Tibial nerve (tissue), 4 donors: ENCODE measurements around the gene DNM1. TPM values are rescaled to one million over a fixed set of nuclear protein-coding genes. Genes with fewer than 3 reads are reported as not detected.

ENCODE experiments used
- DNase-seq, 2 donors: peaks; one replicate each; pipeline ENCODE4 v3.0.0-alpha.2; 2019; ENCODE audit warnings: low spot score in 2 of 2
- H3K27ac ChIP-seq, 4 donors: fragments of 200-600 bp; sonication (generic) in 3 of 4; one replicate each; pipeline ENCODE4 v1.5.1; 2017 to 2019; ENCODE audit warnings: mild to moderate bottlenecking in 1 of 4
- H3K27me3 ChIP-seq, 2 donors: fragments of 200-600 bp; sonication (generic) in 1 of 2; one replicate each; pipeline versions ENCODE4 v1.5.1 to v1.6.0; 2017 to 2019
- H3K36me3 ChIP-seq, 3 donors: fragments of 200-600 bp; sonication (generic); one replicate each; pipeline ENCODE4 v1.5.1; 2018 to 2019
- H3K4me1 ChIP-seq, 4 donors: fragments of 200-600 bp; sonication (generic) in 3 of 4; one replicate each; pipeline ENCODE4 v1.5.1; 2017 to 2019
- H3K4me3 ChIP-seq, 4 donors: fragments of 200-600 bp; sonication (generic) in 3 of 4; one replicate each; pipeline ENCODE4 v1.5.1; 2017 to 2019; ENCODE audit warnings: mild to moderate bottlenecking in 1 of 4, moderate library complexity in 1 of 4
- H3K9me3 ChIP-seq, 4 donors: fragments of 200-600 bp; sonication (generic) in 3 of 4; one replicate each; pipeline ENCODE4 v1.5.1; 2017 to 2019
- CTCF ChIP-seq, 5 experiments: fragments of 200-600 bp in 3 of 5; fragments of 450-650 bp in 2 of 5; sonication (generic) in 3 of 5; IDR thresholded peaks; one replicate each; pipeline ENCODE4 v1.5.1; 2016 to 2019; ENCODE audit warnings: antibody characterized with exemption in 5 of 5, mild to moderate bottlenecking in 3 of 5, moderate library complexity in 2 of 5
- EP300 ChIP-seq, 2 donors: sonication (generic); formaldehyde crosslinking; IDR thresholded peaks; one replicate each; pipeline ENCODE4 v1.6.1; 2017; ENCODE audit warnings: antibody characterized with exemption in 2 of 2, mild to moderate bottlenecking in 1 of 2
- POLR2A ChIP-seq, 2 donors: fragments of 450-650 bp; IDR thresholded peaks; one replicate each; pipeline ENCODE4 v1.6.1; 2017; ENCODE audit warnings: antibody characterized with exemption in 2 of 2, mild to moderate bottlenecking in 2 of 2, moderate library complexity in 2 of 2
- WGBS, 2 donors: methylation state at CpG; one replicate each; pipeline ENCODE4 v1.1.5; 2018; 5-methylcytosine and 5-hydroxymethylcytosine counted together
- total RNA-seq, 4 donors: library from RNA; depleted of rRNA; stranded (reverse); fragments of >200 nt; gene quantifications; one replicate each; pipeline ENCODE4 v1.1.0, GENCODE V29; 2016

DNM1 gene
- total RNA-seq, 4 donors from 2014 or later = 19.9 to 50.4 (median 41.4) TPM

GRCh38 chr9:128292009-128292408 lies 88.8 kb downstream of the DNM1 start:
- no peak for TF ChIP-seq POLR2A (IDR thresholded peaks at IDR 0.05)
- TF ChIP-seq EP300 (IDR thresholded peaks at IDR 0.05) = no peak
- no peak for TF ChIP-seq CTCF (IDR thresholded peaks at IDR 0.05)
- WGBS, 2 donors = 74 to 81% methylated on average over 3 of the region's 3 CpGs
- Histone ChIP-seq H3K27ac (no peak overlapping the region), H3K27me3 (no peaks in the 10 kb centered on the region), H3K4me3 (no peak overlapping the region), H3K36me3 (peaks cover 2 to 45% (median 4%) of the 10 kb centered on the region in 3 donors), H3K9me3 (no peaks in the 10 kb centered on the region), H3K4me1 (no peaks in the 10 kb centered on the region)
- no peak for DNase-seq

- no peak for TF ChIP-seq POLR2A (IDR thresholded peaks at IDR 0.05)
- no peak for TF ChIP-seq EP300 (IDR thresholded peaks at IDR 0.05)
- no peak for TF ChIP-seq CTCF (IDR thresholded peaks at IDR 0.05)
- WGBS, 2 donors = 79 to 85% methylated on average over 4 of the region's 4 CpGs
- H3K4me1 ChIP-seq = no peaks in the 10 kb centered on the region
- no peaks in the 10 kb centered on the region for H3K27me3 ChIP-seq
- H3K36me3 ChIP-seq = peaks cover 2 to 34% (median 4%) of the 10 kb centered on the region in 3 donors
- H3K27ac ChIP-seq = no peak overlapping the region
- no peak overlapping the region for H3K4me3 ChIP-seq
- DNase-seq = no peak
- no peaks in the 10 kb centered on the region for H3K9me3 ChIP-seq
Observed at GRCh38 chr9:128293091-128293490, 89.9 kb downstream of the DNM1 start.

GRCh38 chr9:128294142-128294541 lies 91.0 kb downstream of the DNM1 start:
- no peaks in the 10 kb centered on the region for H3K9me3 ChIP-seq
- H3K4me1 ChIP-seq = no peaks in the 10 kb centered on the region
- no peak for DNase-seq
- H3K4me3 ChIP-seq = no peak overlapping the region
- no peak overlapping the region for H3K27ac ChIP-seq
- no peaks in the 10 kb centered on the region for H3K27me3 ChIP-seq
- no peak for TF ChIP-seq EP300 (IDR thresholded peaks at IDR 0.05)
- no peak for TF ChIP-seq CTCF (IDR thresholded peaks at IDR 0.05)
- TF ChIP-seq POLR2A (IDR thresholded peaks at IDR 0.05) = no peak
- peaks cover 0 to 24% (median 2%) of the 10 kb centered on the region in 3 donors for H3K36me3 ChIP-seq
- 78 to 94% methylated on average over 4 of the region's 4 CpGs for WGBS, 2 donors

DNA sequence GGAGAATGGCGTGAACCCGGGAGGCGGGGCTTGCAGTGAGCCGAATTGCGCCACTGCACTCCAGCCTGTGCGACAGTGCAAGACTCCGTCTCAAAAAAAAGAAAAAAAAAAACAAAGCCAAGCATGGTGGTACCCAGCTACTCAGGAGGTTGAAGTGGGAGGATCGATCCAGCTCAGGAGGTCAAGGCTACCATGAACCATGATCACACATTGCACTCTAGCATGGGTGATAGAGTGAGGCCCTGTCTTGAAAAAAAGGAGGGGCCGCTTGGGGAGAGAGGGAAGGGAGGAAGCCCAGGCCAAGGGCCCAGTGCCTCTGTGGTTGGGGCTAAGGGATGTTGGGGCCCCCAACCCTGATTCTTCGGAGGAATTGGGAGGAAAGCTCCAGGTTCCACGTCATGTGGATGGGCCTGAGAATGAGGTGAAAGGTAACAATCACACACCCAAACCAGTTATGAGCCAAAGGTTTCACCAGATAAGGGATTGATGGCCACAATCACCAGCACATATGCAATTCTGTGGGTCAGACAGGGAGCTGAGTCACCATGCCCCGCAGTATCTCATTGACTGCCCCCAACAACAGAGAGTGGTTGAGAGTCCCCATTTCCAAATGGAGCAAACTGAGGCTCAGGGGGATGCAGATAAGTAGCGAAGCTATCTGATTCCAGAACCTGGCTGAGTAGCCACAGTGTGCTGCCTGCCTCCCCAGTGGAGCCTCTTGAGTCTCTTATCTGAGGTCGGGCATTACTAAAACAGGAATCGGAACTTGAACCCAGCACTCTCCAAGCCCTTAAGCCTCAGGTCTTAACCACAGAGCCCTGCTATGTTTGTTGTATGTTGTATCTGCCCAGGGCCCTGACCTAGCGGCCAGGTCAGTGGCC lies 93.4 kb downstream of the DNM1 start:
- peaks cover 0 to 7% (median 0%) of the 10 kb centered on the region in 3 donors for H3K36me3 ChIP-seq
- H3K9me3 ChIP-seq = no peaks in the 10 kb centered on the region
- H3K27ac ChIP-seq = peak overlapping the region in 1 of 4 donors; percentile 41
- H3K4me1 ChIP-seq = no peaks in the 10 kb centered on the region
- no peak for TF ChIP-seq EP300 (IDR thresholded peaks at IDR 0.05)
- TF ChIP-seq POLR2A (IDR thresholded peaks at IDR 0.05) = no peak
- no peak for TF ChIP-seq CTCF (IDR thresholded peaks at IDR 0.05)
- WGBS, 2 donors = 90 to 92% methylated on average over 16 of the region's 16 CpGs
- no peak overlapping the region for H3K4me3 ChIP-seq
- DNase-seq = no peak
- no peaks in the 10 kb centered on the region for H3K27me3 ChIP-seq

- no peak overlapping the region for H3K27ac ChIP-seq
- WGBS, 2 donors = 74 to 83% methylated on average over 2 of the region's 2 CpGs
- no peaks in the 10 kb centered on the region for H3K27me3 ChIP-seq
- peaks cover 0 to 4% (median 0%) of the 10 kb centered on the region in 3 donors for H3K36me3 ChIP-seq
- H3K9me3 ChIP-seq = no peaks in the 10 kb centered on the region
- H3K4me3 ChIP-seq = no peak overlapping the region
- H3K4me1 ChIP-seq = no peaks in the 10 kb centered on the region
- DNase-seq = no peak
- TF ChIP-seq EP300 (IDR thresholded peaks at IDR 0.05) (no peak), POLR2A (IDR thresholded peaks at IDR 0.05) (no peak), CTCF (IDR thresholded peaks at IDR 0.05) (no peak)
Observed at GRCh38 chr9:128297221-128297773, 94.1 kb downstream of the DNM1 start.
